Effector CD4-positive, alpha-beta T cell (primary cell): ENCODE results near the gene TEPSIN.

Source experiments
- DNase-seq: peaks from one replicate; pipeline ENCODE4 v3.0.0-alpha.2; 2020

The TEPSIN gene

GRCh38 chr17:81180836-81181810 is 57.7 kb downstream of the TEPSIN start:
- no peak for DNase-seq

DNA sequence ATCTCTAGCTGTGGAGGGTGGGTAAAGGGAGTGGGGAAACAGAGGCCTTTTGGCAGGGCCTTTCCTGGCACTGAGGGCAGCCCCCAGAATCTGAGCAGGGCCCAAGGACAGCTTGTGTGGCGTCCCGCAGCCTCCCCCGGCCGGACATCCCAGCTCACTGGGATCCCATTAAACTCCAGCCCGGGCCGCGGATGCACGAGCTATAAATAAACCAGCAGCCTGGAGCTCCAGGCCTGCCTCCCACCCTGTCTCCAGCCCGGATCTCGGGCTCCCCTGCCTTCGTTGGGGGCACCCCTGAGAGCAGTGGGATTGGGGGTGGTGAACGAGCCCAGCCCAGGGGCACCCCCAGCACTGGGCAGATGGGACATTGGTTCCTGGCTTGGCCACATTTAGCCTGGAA is 59.0 kb downstream of the TEPSIN start:
- no peak for DNase-seq

DNA sequence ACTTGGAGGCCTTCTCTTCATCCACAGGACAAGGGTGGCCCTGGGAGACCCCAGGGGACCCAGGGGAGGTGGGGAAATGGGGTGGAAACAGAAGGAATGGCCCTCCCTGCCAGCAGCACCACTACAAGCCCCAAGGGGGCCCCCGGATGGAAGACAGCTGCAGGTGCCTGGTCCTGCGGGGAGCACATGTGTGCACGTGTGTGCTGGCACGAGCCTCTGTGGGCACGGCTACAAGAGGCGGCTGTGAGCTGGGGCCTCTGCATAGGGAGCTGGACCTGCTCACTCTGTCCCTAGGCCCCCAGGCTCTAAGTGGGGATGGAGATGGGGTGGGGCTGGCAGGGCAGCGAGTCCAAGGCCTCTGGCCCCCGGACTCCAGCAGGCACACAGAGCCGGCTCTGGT is 59.6 kb downstream of the TEPSIN start:
- no peak for DNase-seq
